LNCAP (cell line): Measurements from ENCODE around the gene KIF3C.

Source experiments
- CTCF ChIP-seq: fragments of 450-650 bp; IDR thresholded peaks from 2 replicates; pipeline ENCODE4 v1.5.1; 2017; ENCODE audit warnings: mild to moderate bottlenecking

Gene KIF3C

GRCh38 chr2:26013668-26014067 is 31.4 kb upstream of the KIF3C start:
- TF ChIP-seq CTCF: no peak

GRCh38 chr2:26011990-26012856 is 29.9 kb upstream of the KIF3C start:
- no peak for TF ChIP-seq CTCF

GRCh38 chr2:26011609-26011989 is 29.3 kb upstream of the KIF3C start:
- TF ChIP-seq CTCF: no peak

- TF ChIP-seq CTCF: peak; percentile 29; the same call in 1 of the 2 replicates
These were observed 28.6 kb upstream of the KIF3C start for GRCh38 chr2:26010943-26011342.

- TF ChIP-seq CTCF: no peak
These were observed 27.3 kb upstream of the KIF3C start for GRCh38 chr2:26009567-26009963.

GRCh38 chr2:26008851-26009566 is 26.7 kb upstream of the KIF3C start:
- no peak for TF ChIP-seq CTCF

GRCh38 chr2:26008095-26008494 is 25.8 kb upstream of the KIF3C start:
- no peak for TF ChIP-seq CTCF
